HepG2 (cell line): ENCODE results near the gene PLB1. TPM values are rescaled to one million over a fixed set of nuclear protein-coding genes. Genes with fewer than 3 reads are reported as not detected.

Experiments
- ASH2L ChIP-seq: fragments of 300-600, 200-600 bp; sonication (generic); IDR thresholded peaks from 2 replicates; pipeline ENCODE4 v1.7.0; 2017; ENCODE audit warnings: low read depth, mild to moderate bottlenecking, moderate library complexity, mixed read lengths, low read length; ENCODE audit not compliant: insufficient read length
- KAT8 ChIP-seq: IDR thresholded peaks from 2 replicates; pipeline ENCODE4 v1.6.1; 2016; ENCODE audit warnings: missing genetic modification reagents, missing compliant biosample characterization
- NKX3-1 ChIP-seq: sonication (generic); formaldehyde crosslinking; IDR thresholded peaks from 2 replicates; pipeline ENCODE4 v1.5.0; 2020; ENCODE audit warnings: missing genetic modification reagents
- ZEB1 ChIP-seq: IDR thresholded peaks from 2 replicates; pipeline ENCODE4 v1.6.1; 2012; ENCODE audit warnings: mild to moderate bottlenecking, low read depth, inconsistent platforms; ENCODE audit not compliant: insufficient replicate concordance
- ZNF142 ChIP-seq: sonication (generic); formaldehyde crosslinking; IDR thresholded peaks from 2 replicates; pipeline ENCODE4 v1.4.0; 2020; ENCODE audit warnings: missing genetic modification reagents
- ZNF773 ChIP-seq: sonication (generic); formaldehyde crosslinking; IDR thresholded peaks from 2 replicates; pipeline ENCODE4 v1.4.0; 2020; ENCODE audit warnings: missing genetic modification reagents, borderline replicate concordance
- polyA plus RNA-seq, 8 experiments: library from polyadenylated mRNA; depleted of rRNA in 3 of 8; stranded (reverse) in 7 of 8; unstranded in 1 of 8; fragments of >200 nt; fragmentation: Illumina TruSeq in 4 of 8; extraction: Trizol in 4 of 8; gene quantifications; 2 replicates each; pipeline versions ENCODE4 v1.2.1 to v1.2.3, GENCODE V29; 2011 to 2016; ENCODE audit warnings: low read depth in 4 of 8, missing spikeins in 1 of 8, mixed read lengths in 1 of 8; ENCODE audit not compliant: insufficient read depth in 1 of 8
- total RNA-seq, 5 experiments: library from RNA; depleted of rRNA; stranded (reverse); fragments of >200 nt; fragmentation: Illumina TruSeq; extraction: Trizol; gene quantifications; 2 replicates each; pipeline ENCODE4 v1.2.3, GENCODE V29; 2016; ENCODE audit warnings: low read depth in 1 of 5

The PLB1 gene
- total and polyA plus RNA-seq, 2 of the 13 experiments (the other 11 are each of a cell fraction or from before 2014, with no cell fraction given) = 0.20 to 1.8 TPM

- TF ChIP-seq ZNF142 (CRISPR knock-in tag) = no peak
- no peak for TF ChIP-seq ZEB1
- TF ChIP-seq ASH2L = no peak
- TF ChIP-seq KAT8 (CRISPR knock-in tag) = no peak
- TF ChIP-seq ZNF773 (CRISPR knock-in tag) = no peak
- no peak for TF ChIP-seq NKX3-1 (CRISPR knock-in tag)
Observed at GRCh38 chr2:28506112-28506910, 10.5 kb downstream of the PLB1 start (continued).
